ENCODE data around the gene IMPA2.

The IMPA2 gene

GRCh38 chr18:12008842-12009580 lies 27.7 kb downstream of the IMPA2 start:
- Histone ChIP-seq H2AFZ (ENCODE audit: low read depth, low read length, severe bottlenecking) (no peak overlapping the region), H3K9me2 (replicated peaks; ENCODE audit: insufficient read depth, low read length) (no peaks in the 10 kb centered on the region), H3K9ac (ENCODE audit: low read length) (no peak overlapping the region), H3K4me3 (ENCODE audit: insufficient read depth, low read length, poor library complexity, severe bottlenecking) (no peak overlapping the region), H3K79me2 (ENCODE audit: insufficient read depth, low read length) (no peaks in the 10 kb centered on the region), H3F3A (ENCODE audit: insufficient read depth) (no peaks in the 10 kb centered on the region), H3K27me3 (ENCODE audit: low read length) (no peaks in the 10 kb centered on the region), H4K20me1 (ENCODE audit: low read depth, low read length) (no peaks in the 10 kb centered on the region), H3K27ac (ENCODE audit: low read depth, low read length) (no peak overlapping the region), H3K36me3 (ENCODE audit: low read length) (no peaks in the 10 kb centered on the region), H3K4me2 (ENCODE audit: low read depth, low read length, poor library complexity, severe bottlenecking) (no peak overlapping the region), H3K9me3 (ENCODE audit: insufficient read depth, low read length) (no peaks in the 10 kb centered on the region)
- TF ChIP-seq EZH2phosphoT487 (conservative IDR thresholded peaks at IDR 0.05; ENCODE audit: low read length) (no peak), CTCF (IDR thresholded peaks at IDR 0.05; ENCODE audit: insufficient read depth, low read length, poor library complexity, severe bottlenecking) (no peak)

DNA sequence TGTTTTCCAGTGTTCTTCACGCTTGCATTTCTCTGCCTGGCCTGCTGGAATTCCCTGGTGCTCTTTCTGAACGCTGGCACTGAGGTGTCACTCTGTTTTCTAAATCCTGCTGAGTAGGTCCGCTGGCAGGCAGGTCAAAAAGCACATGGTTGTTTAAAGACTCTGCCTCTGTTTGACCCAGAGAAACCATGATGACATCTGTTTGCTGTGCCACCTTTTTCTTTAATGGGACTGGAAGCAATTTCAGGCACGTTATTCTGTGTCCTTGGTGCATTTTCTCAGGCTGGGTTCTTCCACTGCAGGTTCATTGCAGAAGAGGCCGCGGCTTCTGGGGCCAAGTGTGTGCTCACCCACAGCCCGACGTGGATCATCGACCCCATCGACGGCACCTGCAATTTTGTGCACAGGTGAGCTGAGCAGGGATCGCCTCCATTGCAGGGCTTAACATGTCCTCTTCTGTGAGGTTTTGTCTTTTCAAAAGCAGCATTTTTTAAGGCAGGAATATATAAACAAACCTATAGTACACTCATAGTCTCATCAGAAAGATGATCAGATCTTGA lies 28.4 kb downstream of the IMPA2 start:
- Histone ChIP-seq H4K20me1 (ENCODE audit: low read depth, low read length) (no peaks in the 10 kb centered on the region), H2AFZ (ENCODE audit: low read depth, low read length, severe bottlenecking) (no peak overlapping the region), H3K27ac (ENCODE audit: low read depth, low read length) (no peak overlapping the region), H3F3A (ENCODE audit: insufficient read depth) (no peaks in the 10 kb centered on the region), H3K9ac (ENCODE audit: low read length) (no peak overlapping the region), H3K9me2 (replicated peaks; ENCODE audit: insufficient read depth, low read length) (no peaks in the 10 kb centered on the region), H3K36me3 (ENCODE audit: low read length) (no peaks in the 10 kb centered on the region), H3K4me2 (ENCODE audit: low read depth, low read length, poor library complexity, severe bottlenecking) (no peak overlapping the region), H3K4me3 (ENCODE audit: insufficient read depth, low read length, poor library complexity, severe bottlenecking) (no peak overlapping the region), H3K9me3 (ENCODE audit: insufficient read depth, low read length) (no peaks in the 10 kb centered on the region), H3K27me3 (ENCODE audit: low read length) (no peaks in the 10 kb centered on the region), H3K79me2 (ENCODE audit: insufficient read depth, low read length) (no peaks in the 10 kb centered on the region)
- TF ChIP-seq CTCF (IDR thresholded peaks at IDR 0.05; ENCODE audit: insufficient read depth, low read length, poor library complexity, severe bottlenecking) (no peak), EZH2phosphoT487 (conservative IDR thresholded peaks at IDR 0.05; ENCODE audit: low read length) (no peak)

- H3K4me3 ChIP-seq (ENCODE audit: insufficient read depth, low read length, poor library complexity, severe bottlenecking) = no peak overlapping the region
- H3K36me3 ChIP-seq (ENCODE audit: low read length) = no peaks in the 10 kb centered on the region
- no peaks in the 10 kb centered on the region for H3K27me3 ChIP-seq (ENCODE audit: low read length)
- H3K9me2 ChIP-seq (replicated peaks; ENCODE audit: insufficient read depth, low read length) = no peaks in the 10 kb centered on the region
- H3K79me2 ChIP-seq (ENCODE audit: insufficient read depth, low read length) = no peaks in the 10 kb centered on the region
- no peaks in the 10 kb centered on the region for H4K20me1 ChIP-seq (ENCODE audit: low read depth, low read length)
- no peak overlapping the region for H2AFZ ChIP-seq (ENCODE audit: low read depth, low read length, severe bottlenecking)
- no peak overlapping the region for H3K27ac ChIP-seq (ENCODE audit: low read depth, low read length)
- no peaks in the 10 kb centered on the region for H3F3A ChIP-seq (ENCODE audit: insufficient read depth)
- H3K9ac ChIP-seq (ENCODE audit: low read length) = no peak overlapping the region
- TF ChIP-seq CTCF (IDR thresholded peaks at IDR 0.05; ENCODE audit: insufficient read depth, low read length, poor library complexity, severe bottlenecking) = no peak
- TF ChIP-seq EZH2phosphoT487 (conservative IDR thresholded peaks at IDR 0.05; ENCODE audit: low read length) = no peak
- no peak overlapping the region for H3K4me2 ChIP-seq (ENCODE audit: low read depth, low read length, poor library complexity, severe bottlenecking)
- H3K9me3 ChIP-seq (ENCODE audit: insufficient read depth, low read length) = no peaks in the 10 kb centered on the region
Observed at GRCh38 chr18:12010187-12010802, 29.0 kb downstream of the IMPA2 start.

All from SU-DHL-6 (cell line).